PC-3 (cell line): Measurements from ENCODE around the gene PLXNB2.

Experiments used
- CTCF ChIP-seq: fragments of 300-600 bp; sonication (generic); conservative IDR thresholded peaks from 2 replicates; pipeline ENCODE4 v1.5.1; 2017; ENCODE audit warnings: antibody characterized with exemption, low read depth, mild to moderate bottlenecking, low read length
- EZH2 ChIP-seq: fragments of 300-600 bp; sonication (generic); IDR thresholded peaks from one replicate; pipeline ENCODE4 v1.6.1; 2017; ENCODE audit warnings: antibody characterized with exemption, mild to moderate bottlenecking, low read length; ENCODE audit not compliant: unreplicated experiment
- EZH2phosphoT487 ChIP-seq: fragments of 300-600 bp; sonication (generic); IDR thresholded peaks from 2 replicates; pipeline ENCODE4 v1.6.1; 2018; ENCODE audit warnings: mild to moderate bottlenecking, antibody characterized with exemption, low read length, borderline replicate concordance

GRCh38 chr22:50296658-50297490 lies 10.6 kb downstream of the PLXNB2 start:
- TF ChIP-seq CTCF (no peak), EZH2 (no peak), EZH2phosphoT487 (no peak)
